NCI-H226 (cell line): Measurements from ENCODE around the gene HIC1.

ENCODE experiments used
- DNase-seq: peaks from one replicate; pipeline ENCODE4 v3.0.0-alpha.2; 2015

The HIC1 gene

DNA sequence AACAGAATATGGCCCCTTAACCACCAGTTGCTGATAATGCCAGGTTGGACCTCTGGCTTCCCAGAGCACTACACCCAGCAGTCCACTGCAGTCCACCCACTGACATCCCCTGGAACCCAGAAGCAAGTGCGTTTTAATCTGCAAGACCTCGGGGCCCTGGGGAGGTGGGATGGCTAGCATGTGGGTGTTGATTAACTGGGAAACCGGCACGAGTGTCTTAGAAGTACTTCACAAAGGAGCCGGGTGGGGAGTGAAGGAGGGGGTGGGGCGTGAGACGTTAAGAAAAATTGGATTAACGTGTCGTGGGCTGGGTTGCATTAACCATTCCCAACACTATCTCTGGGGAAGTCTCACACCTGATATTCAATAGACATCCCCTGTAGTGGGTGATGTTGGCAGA is 6.1 kb upstream of the HIC1 start:
- peak; percentile 1 for DNase-seq

DNA sequence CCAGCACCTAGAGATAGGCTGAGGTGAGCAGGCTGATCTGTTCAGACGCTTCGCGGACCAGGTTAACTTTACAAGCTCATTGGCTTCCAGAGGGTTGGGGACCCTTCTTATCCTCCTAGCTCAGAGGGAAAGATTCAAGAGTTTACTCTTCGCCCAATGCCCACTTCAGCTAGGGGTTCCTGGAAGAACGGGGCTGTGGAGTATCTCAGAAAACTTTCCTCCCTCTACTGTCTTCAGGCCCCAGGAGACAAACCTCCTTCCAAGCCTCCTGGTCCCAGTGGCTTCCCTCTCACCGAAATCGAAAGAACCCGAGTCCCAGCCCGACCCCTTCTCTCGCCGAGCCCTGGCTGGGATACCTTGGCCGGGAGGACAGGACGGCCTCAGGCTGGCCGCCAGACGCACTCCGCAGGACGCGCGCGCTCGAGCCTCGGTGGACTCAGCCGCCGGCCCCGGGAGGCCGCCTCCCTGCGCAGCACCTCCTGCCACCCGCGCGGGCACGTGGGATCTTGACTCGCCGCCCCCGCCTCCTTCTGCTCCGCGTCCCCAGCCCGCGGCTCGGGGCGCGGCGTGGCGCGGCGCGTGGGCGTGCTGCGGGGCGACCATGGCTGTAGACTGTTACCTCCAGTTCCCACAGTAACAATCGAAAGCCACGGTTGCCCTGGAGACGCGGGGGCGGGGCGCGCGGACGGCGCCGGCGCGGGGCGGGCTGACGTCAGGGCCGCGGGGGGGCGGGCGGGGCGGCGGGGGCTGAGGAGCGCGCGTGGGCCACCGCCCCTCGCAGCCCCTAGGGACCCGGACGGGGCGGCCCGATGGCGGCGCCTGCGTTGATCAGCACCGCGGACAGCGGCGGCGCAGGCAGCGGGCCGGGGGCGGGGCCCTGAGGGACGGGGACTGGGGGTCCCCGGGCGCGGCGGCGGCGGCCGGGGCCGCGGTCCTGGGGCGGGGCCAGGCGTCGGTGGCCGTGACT is 5.3 kb upstream of the HIC1 start:
- peak; percentile 64 for DNase-seq

DNA sequence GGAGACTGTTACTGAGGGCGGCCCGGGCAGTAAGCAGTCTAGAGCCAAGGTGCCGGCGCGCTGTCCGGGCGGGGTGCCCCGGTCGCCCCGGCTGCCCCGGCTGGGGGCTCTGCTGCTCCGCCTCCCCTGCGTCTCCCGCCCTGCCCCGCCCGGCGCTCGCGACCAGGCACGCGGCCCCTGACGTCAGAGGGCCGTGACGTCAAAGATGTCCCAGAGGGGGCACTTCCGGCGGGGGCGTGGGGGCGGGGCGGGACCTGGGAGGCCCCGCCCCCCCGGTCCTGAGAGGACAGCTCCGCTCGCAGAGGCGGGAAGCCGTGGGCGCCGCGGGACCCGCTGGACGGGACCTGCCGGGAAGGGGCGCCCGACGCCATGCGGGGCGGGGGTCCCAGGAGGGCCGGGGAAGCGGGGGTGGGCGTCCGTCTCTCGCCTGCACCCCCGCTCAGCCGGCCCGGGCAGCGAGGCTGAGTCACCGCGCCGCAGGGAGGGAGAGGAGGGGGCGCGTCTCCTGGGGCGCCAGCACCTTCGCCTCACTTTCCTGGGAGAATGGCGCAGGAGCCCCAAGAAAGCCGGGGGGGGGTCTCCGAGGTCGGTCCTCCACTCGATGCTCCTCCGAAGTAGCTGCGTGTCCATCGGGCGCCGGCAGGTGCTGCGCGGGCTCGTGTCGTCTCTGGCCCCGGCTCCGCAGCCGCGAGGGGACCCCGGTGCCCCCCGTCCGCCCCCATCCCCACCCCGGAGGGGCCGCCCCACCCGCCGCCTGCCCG is 4.4 kb upstream of the HIC1 start:
- DNase-seq: peak; percentile 74

- peak; percentile 3 for DNase-seq
Measured at GRCh38 chr17:2051061-2051932, 3.6 kb upstream of the HIC1 start.

GRCh38 chr17:2051933-2052559 is 2.9 kb upstream of the HIC1 start:
- peak; percentile 0 for DNase-seq

- peak; percentile 60 for DNase-seq
Measured at GRCh38 chr17:2053380-2054261, 1.3 kb upstream of the HIC1 start.

DNA sequence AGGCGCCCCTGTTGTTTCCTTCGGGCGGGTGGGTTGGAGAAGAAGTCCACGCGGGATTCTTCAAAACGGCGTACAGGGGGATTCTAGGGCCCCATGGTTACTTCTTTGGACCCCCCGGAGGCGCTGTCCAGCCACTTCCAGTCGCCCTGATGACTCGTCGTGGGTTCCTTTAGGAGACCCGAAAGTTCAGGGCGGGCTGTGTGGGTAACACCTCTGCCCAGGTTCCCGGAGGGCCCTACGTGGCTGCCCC is 716 bp upstream of the HIC1 start:
- peak; percentile 13 for DNase-seq

- no peak for DNase-seq
Measured at GRCh38 chr17:2055292-2056205, 646 bp downstream of the HIC1 start.

- DNase-seq: no peak
Measured at GRCh38 chr17:2056206-2057174, 1.6 kb downstream of the HIC1 start.

DNA sequence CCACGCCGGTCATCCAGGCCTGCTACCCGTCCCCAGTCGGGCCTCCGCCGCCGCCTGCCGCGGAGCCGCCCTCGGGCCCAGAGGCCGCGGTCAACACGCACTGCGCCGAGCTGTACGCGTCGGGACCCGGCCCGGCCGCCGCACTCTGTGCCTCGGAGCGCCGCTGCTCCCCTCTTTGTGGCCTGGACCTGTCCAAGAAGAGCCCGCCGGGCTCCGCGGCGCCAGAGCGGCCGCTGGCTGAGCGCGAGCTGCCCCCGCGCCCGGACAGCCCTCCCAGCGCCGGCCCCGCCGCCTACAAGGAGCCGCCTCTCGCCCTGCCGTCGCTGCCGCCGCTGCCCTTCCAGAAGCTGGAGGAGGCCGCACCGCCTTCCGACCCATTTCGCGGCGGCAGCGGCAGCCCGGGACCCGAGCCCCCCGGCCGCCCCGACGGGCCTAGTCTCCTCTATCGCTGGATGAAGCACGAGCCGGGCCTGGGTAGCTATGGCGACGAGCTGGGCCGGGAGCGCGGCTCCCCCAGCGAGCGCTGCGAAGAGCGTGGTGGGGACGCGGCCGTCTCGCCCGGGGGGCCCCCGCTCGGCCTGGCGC is 2.4 kb downstream of the HIC1 start:
- DNase-seq: no peak

DNA sequence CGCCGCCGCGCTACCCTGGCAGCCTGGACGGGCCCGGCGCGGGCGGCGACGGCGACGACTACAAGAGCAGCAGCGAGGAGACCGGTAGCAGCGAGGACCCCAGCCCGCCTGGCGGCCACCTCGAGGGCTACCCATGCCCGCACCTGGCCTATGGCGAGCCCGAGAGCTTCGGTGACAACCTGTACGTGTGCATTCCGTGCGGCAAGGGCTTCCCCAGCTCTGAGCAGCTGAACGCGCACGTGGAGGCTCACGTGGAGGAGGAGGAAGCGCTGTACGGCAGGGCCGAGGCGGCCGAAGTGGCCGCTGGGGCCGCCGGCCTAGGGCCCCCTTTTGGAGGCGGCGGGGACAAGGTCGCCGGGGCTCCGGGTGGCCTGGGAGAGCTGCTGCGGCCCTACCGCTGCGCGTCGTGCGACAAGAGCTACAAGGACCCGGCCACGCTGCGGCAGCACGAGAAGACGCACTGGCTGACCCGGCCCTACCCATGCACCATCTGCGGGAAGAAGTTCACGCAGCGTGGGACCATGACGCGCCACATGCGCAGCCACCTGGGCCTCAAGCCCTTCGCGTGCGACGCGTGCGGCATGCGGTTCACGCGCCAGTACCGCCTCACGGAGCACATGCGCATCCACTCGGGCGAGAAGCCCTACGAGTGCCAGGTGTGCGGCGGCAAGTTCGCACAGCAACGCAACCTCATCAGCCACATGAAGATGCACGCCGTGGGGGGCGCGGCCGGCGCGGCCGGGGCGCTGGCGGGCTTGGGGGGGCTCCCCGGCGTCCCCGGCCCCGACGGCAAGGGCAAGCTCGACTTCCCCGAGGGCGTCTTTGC is 3.1 kb downstream of the HIC1 start:
- no peak for DNase-seq

DNA sequence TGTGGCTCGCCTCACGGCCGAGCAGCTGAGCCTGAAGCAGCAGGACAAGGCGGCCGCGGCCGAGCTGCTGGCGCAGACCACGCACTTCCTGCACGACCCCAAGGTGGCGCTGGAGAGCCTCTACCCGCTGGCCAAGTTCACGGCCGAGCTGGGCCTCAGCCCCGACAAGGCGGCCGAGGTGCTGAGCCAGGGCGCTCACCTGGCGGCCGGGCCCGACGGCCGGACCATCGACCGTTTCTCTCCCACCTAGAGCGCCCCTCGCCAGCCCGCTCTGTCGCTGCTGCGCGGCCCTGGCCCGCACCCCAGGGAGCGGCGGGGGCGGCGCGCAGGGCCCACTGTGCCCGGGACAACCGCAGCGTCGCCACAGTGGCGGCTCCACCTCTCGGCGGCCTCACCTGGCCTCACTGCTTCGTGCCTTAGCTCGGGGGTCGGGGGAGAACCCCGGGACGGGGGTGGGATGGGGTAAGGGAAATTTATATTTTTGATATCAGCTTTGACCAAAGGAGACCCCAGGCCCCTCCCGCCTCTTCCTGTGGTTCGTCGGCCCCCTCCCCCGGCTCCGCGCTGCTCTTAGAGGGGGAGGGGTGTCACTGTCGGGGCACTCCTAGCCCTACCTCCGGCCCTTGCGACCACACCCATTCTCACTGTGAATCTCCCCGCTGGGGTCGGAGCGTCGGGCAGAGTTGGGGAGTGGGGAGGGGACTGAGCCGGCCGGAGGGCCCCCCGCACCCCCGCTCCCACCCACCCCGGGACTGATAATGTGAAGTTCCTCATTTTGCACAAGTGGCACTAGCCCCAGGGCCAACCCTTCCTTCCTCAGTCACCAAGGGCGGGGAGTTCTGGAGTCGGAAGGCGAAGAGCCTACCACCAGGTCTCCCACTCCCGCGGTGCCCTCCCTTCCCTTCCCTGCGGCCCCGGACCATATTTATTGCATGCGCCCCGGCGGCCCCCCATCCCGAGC is 4.0 kb downstream of the HIC1 start:
- no peak for DNase-seq

- no peak for DNase-seq
Measured at GRCh38 chr17:2059547-2060384, 4.9 kb downstream of the HIC1 start.

DNA sequence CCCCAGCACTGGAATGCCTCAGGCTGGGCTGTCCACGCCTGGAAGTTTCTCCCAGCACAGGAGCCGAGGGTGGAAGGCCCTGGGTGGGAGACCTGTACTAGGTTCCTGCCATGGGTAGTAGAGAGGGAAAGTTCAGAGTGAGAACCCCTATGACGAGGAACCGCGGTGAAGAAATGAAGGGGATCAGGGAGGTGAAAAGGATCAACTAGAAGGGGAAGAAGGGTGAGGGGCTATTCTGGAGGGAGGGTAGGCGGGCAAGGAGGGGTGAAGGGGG is 5.4 kb downstream of the HIC1 start:
- DNase-seq: no peak

DNA sequence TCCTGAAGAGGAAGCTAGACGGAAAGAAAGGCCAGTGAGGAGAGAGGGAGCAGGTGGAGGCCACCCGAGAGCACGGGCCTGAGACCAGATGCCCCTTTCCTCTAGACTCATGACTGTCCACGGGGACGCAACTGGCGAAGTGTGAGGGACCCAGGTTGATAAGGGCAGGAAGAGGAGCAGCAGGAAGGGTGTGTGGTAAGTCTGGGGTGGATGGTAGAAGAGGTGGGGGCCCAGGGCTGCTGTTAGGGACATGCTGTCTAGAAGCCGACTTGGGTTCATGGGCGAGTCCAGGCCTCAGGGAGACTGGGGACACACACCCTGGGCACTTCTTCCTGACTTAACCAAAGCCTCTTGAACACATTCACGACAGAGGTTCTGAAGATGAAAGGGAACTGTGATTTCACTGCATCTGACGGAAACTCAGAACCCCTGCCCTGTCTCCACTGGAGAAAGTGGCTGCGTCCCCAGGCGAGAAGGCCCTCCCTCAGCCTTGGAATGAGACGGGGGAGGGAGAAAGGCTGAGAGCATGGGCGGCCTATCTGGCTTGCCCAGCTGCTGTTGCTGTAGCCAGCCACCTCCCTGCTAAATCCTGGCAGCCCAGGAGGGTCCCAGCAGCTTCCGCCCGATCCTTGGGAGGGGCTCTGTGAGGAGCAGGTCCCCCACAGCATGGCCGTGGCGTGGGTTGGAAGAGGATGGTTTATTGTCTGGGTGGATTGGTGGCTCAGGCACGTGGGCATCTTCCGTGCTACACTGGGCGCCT is 6.0 kb downstream of the HIC1 start:
- DNase-seq: no peak
